PFSK-1 (cell line): Measurements from ENCODE around the gene BECN2.

Source experiments
- FOXP2 ChIP-seq: optimal IDR thresholded peaks from 2 replicates; pipeline ENCODE3; 2011; ENCODE audit warnings: borderline replicate concordance, control low read depth, inconsistent platforms; ENCODE audit not compliant: insufficient read depth; ENCODE audit errors: extremely low read length, extremely low read depth
- POLR2AphosphoS5 ChIP-seq: IDR thresholded peaks from 2 replicates; pipeline ENCODE4 v1.6.1; 2012; ENCODE audit warnings: low read depth, mild to moderate bottlenecking, control low read depth, low read length, moderate library complexity
- REST ChIP-seq, 2 experiments: IDR thresholded peaks; 2 replicates each; pipeline versions ENCODE4 v1.6.1 to v1.8.0; 2011 to 2012; ENCODE audit warnings: low read depth in 2 of 2, low read length in 2 of 2, control low read depth in 1 of 2, inconsistent platforms in 1 of 2, mild to moderate bottlenecking in 1 of 2, moderate library complexity in 1 of 2; ENCODE audit not compliant: insufficient read depth in 1 of 2
- SIN3A ChIP-seq: IDR thresholded peaks from 2 replicates; pipeline ENCODE4 v1.6.1; 2012; ENCODE audit warnings: mild to moderate bottlenecking, low read length, moderate library complexity, borderline replicate concordance; ENCODE audit not compliant: insufficient read depth
- TAF1 ChIP-seq: IDR thresholded peaks from 2 replicates; pipeline ENCODE4 v1.6.1; 2012; ENCODE audit warnings: low read length, control low read depth, borderline replicate concordance; ENCODE audit not compliant: insufficient read depth

The BECN2 gene

GRCh38 chr1:241990040-241990439 lies 32.5 kb downstream of the BECN2 start:
- TF ChIP-seq SIN3A (no peak), POLR2AphosphoS5 (no peak), FOXP2 (no peak), TAF1 (no peak), REST (IDR thresholded peaks at IDR 0.05; ENCODE audit: insufficient read depth in 1 of 2, low read depth in 2 of 2, low read length in 2 of 2) (no peak)

GRCh38 chr1:241992734-241993133 lies 35.2 kb downstream of the BECN2 start:
- no peak for TF ChIP-seq POLR2AphosphoS5
- TF ChIP-seq FOXP2 = no peak
- no peak for TF ChIP-seq REST (IDR thresholded peaks at IDR 0.05; ENCODE audit: insufficient read depth in 1 of 2, low read depth in 2 of 2, low read length in 2 of 2)
- TF ChIP-seq TAF1 = no peak
- TF ChIP-seq SIN3A = no peak

- no peak for TF ChIP-seq POLR2AphosphoS5
- no peak for TF ChIP-seq TAF1
- TF ChIP-seq REST (IDR thresholded peaks at IDR 0.05; ENCODE audit: insufficient read depth in 1 of 2, low read depth in 2 of 2, low read length in 2 of 2) = no peak
- no peak for TF ChIP-seq FOXP2
- TF ChIP-seq SIN3A = no peak
Measured at GRCh38 chr1:241994171-241994570, 36.6 kb downstream of the BECN2 start.

- TF ChIP-seq SIN3A (no peak), REST (IDR thresholded peaks at IDR 0.05; ENCODE audit: insufficient read depth in 1 of 2, low read depth in 2 of 2, low read length in 2 of 2) (no peak), POLR2AphosphoS5 (no peak), FOXP2 (no peak), TAF1 (no peak)
Measured at GRCh38 chr1:241997401-241997998, 39.9 kb downstream of the BECN2 start.

GRCh38 chr1:241998412-241998921 lies 40.9 kb downstream of the BECN2 start:
- TF ChIP-seq SIN3A = no peak; the same call in 1 of the 2 replicates
- TF ChIP-seq FOXP2 = no peak
